DOHH2 (cell line): ENCODE measurements around the gene TTC3.

ENCODE experiments used
- H3F3A ChIP-seq: fragments of 200-600 bp; sonication (generic), shearing (Covaris generic); 2 replicates; pipeline ENCODE4 v1.6.0; 2016; ENCODE audit warnings: antibody characterized with exemption, mild to moderate bottlenecking; ENCODE audit not compliant: control insufficient read depth, insufficient read depth
- H3K27ac ChIP-seq: fragments of 200-600 bp; sonication (generic); 2 replicates; pipeline ENCODE4 v1.5.1; 2014; ENCODE audit warnings: low read depth, mild to moderate bottlenecking, low read length, moderate library complexity
- H3K27me3 ChIP-seq: fragments of 200-600 bp; sonication (generic); 2 replicates; pipeline ENCODE4 v1.6.1; 2014; ENCODE audit warnings: mild to moderate bottlenecking, low read length, mixed read lengths; ENCODE audit not compliant: control insufficient read depth
- H3K36me3 ChIP-seq: fragments of 200-600 bp; sonication (generic); 2 replicates; pipeline ENCODE4 v1.6.1; 2014; ENCODE audit warnings: mild to moderate bottlenecking, low read length, moderate library complexity, mixed read lengths; ENCODE audit not compliant: control insufficient read depth
- H3K4me1 ChIP-seq: fragments of 200-600 bp; sonication (generic); 2 replicates; pipeline ENCODE4 v1.6.1; 2014; ENCODE audit warnings: mild to moderate bottlenecking, low read length, mixed read lengths; ENCODE audit not compliant: control insufficient read depth
- H3K4me2 ChIP-seq: fragments of 200-600 bp; sonication (generic); 2 replicates; pipeline ENCODE4 v1.6.0; 2014; ENCODE audit warnings: mild to moderate bottlenecking, low read length, moderate library complexity
- H3K4me3 ChIP-seq: fragments of 200-600 bp; sonication (generic); 2 replicates; pipeline ENCODE4 v1.5.1; 2014; ENCODE audit warnings: mild to moderate bottlenecking, low read length, mixed read lengths
- H3K79me2 ChIP-seq: fragments of 200-600 bp; sonication (generic); 2 replicates; pipeline ENCODE4 v1.6.1; 2014; ENCODE audit warnings: mild to moderate bottlenecking, low read length, mixed read lengths; ENCODE audit not compliant: control insufficient read depth
- H3K9me2 ChIP-seq: fragments of 200-600 bp; sonication (generic); replicated peaks from 2 replicates; pipeline ENCODE4 v1.6.1; 2014; ENCODE audit warnings: mild to moderate bottlenecking, low read length, mixed read lengths; ENCODE audit not compliant: control insufficient read depth
- H3K9me3 ChIP-seq: fragments of 200-600 bp; sonication (generic); 2 replicates; pipeline ENCODE4 v1.6.1; 2014; ENCODE audit warnings: antibody characterized with exemption, low read length, mixed read lengths; ENCODE audit not compliant: control insufficient read depth, insufficient read depth
- H4K20me1 ChIP-seq: fragments of 200-600 bp; sonication (generic); 2 replicates; pipeline ENCODE4 v1.6.0; 2014; ENCODE audit warnings: low read depth, mild to moderate bottlenecking, antibody characterized with exemption, low read length, moderate library complexity; ENCODE audit not compliant: control insufficient read depth, insufficient read depth
- EZH2phosphoT487 ChIP-seq: fragments of 200-600 bp; sonication (generic); IDR thresholded peaks from 2 replicates; pipeline ENCODE4 v1.6.1; 2017; ENCODE audit warnings: borderline replicate concordance, mild to moderate bottlenecking, antibody characterized with exemption, low read length, moderate library complexity, mixed read lengths
- TF ChIP-seq, protein P1 (sequence below): fragments of 200-600 bp; sonication (generic); IDR thresholded peaks from one replicate; pipeline ENCODE4 v1.5.1; 2014; ENCODE audit warnings: antibody characterized with exemption, mild to moderate bottlenecking, low read depth, low read length; ENCODE audit not compliant: poor library complexity, severe bottlenecking

TTC3 gene

DNA sequence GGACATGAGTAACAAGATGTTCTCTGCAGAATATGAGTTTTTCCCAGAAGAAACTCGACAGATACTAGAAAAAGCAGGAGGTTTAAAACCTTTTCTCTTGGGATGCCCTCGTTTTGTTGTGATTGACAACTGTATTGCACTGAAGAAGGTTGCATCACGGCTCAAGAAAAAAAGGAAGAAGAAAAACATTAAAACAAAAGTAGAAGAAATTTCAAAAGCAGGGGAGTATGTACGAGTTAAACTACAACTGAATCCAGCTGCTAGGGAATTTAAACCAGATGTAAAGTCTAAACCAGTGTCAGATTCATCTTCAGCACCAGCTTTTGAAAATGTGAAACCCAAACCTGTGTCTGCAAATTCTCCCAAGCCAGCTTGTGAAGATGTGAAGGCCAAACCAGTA lies 92.5 kb downstream of the TTC3 start:
- TF ChIP-seq, protein P1, sequence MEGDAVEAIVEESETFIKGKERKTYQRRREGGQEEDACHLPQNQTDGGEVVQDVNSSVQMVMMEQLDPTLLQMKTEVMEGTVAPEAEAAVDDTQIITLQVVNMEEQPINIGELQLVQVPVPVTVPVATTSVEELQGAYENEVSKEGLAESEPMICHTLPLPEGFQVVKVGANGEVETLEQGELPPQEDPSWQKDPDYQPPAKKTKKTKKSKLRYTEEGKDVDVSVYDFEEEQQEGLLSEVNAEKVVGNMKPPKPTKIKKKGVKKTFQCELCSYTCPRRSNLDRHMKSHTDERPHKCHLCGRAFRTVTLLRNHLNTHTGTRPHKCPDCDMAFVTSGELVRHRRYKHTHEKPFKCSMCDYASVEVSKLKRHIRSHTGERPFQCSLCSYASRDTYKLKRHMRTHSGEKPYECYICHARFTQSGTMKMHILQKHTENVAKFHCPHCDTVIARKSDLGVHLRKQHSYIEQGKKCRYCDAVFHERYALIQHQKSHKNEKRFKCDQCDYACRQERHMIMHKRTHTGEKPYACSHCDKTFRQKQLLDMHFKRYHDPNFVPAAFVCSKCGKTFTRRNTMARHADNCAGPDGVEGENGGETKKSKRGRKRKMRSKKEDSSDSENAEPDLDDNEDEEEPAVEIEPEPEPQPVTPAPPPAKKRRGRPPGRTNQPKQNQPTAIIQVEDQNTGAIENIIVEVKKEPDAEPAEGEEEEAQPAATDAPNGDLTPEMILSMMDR = no peak
- no peak for TF ChIP-seq EZH2phosphoT487
- Histone ChIP-seq H3K79me2 (no peaks in the 10 kb centered on the region), H3K27me3 (no peaks in the 10 kb centered on the region), H3K4me3 (no peak overlapping the region), H3K36me3 (peaks cover 61% of the 10 kb centered on the region), H3K9me2 (no peaks in the 10 kb centered on the region), H3K9me3 (no peaks in the 10 kb centered on the region), H3K4me2 (no peak overlapping the region), H3F3A (no peaks in the 10 kb centered on the region), H3K27ac (no peak overlapping the region), H4K20me1 (no peaks in the 10 kb centered on the region), H3K4me1 (no peaks in the 10 kb centered on the region)

DNA sequence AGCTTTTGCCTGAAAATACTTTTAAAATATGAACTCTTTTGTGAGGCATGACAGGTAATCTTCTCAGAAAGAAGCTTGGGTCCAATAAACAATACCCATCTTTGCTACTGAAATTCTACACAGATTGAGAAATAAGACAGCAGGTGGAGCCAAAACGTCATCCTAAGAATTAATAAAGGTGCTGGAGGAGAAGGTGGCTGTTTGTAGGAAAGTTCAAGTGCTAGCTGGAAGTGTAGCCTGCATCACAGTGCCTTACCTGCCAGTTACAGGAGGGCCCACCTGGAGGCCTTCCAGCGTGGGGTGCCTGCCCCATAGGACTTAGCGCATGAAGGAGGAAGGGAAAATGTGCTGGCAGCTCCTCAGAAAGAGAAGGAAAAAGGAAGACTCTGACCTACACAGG lies 93.7 kb downstream of the TTC3 start:
- H3K36me3 ChIP-seq = peaks cover 60% of the 10 kb centered on the region
- H3K4me3 ChIP-seq = no peak overlapping the region
- H3K4me1 ChIP-seq = no peaks in the 10 kb centered on the region
- H3F3A ChIP-seq = no peaks in the 10 kb centered on the region
- H3K79me2 ChIP-seq = no peaks in the 10 kb centered on the region
- H3K9me3 ChIP-seq = no peaks in the 10 kb centered on the region
- H3K9me2 ChIP-seq = no peaks in the 10 kb centered on the region
- H4K20me1 ChIP-seq = no peaks in the 10 kb centered on the region
- no peak overlapping the region for H3K27ac ChIP-seq
- no peak overlapping the region for H3K4me2 ChIP-seq
- TF ChIP-seq, protein P1 = peak; percentile 36
- TF ChIP-seq EZH2phosphoT487 = no peak
- H3K27me3 ChIP-seq = no peaks in the 10 kb centered on the region

DNA sequence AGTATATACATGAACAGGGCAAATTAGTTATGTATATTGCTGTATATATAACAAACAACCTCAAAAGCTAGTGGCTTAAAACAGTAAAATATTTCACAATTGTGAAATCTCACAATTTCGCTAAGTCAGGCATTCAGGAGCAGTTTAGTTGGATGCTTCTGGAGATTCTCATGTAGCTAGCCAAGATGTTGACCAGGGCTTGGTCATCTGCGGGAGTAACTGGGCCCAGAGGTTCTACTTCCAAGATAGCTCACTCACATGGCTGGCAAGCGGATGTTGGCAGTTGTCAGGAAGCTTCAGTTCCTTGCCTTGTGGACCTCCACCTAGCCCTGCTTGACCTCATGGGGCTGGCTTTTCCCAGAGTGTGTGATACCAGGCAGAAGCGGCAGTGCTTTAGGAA lies 95.6 kb downstream of the TTC3 start:
- Histone ChIP-seq H3K4me3 (no peak overlapping the region), H3F3A (no peaks in the 10 kb centered on the region), H3K36me3 (peaks cover 60% of the 10 kb centered on the region), H3K9me3 (no peaks in the 10 kb centered on the region), H3K27me3 (no peaks in the 10 kb centered on the region), H4K20me1 (no peaks in the 10 kb centered on the region), H3K9me2 (no peaks in the 10 kb centered on the region), H3K4me2 (no peak overlapping the region), H3K27ac (no peak overlapping the region), H3K79me2 (no peaks in the 10 kb centered on the region), H3K4me1 (no peaks in the 10 kb centered on the region)
- no peak for TF ChIP-seq EZH2phosphoT487
- TF ChIP-seq, protein P1 = no peak

DNA sequence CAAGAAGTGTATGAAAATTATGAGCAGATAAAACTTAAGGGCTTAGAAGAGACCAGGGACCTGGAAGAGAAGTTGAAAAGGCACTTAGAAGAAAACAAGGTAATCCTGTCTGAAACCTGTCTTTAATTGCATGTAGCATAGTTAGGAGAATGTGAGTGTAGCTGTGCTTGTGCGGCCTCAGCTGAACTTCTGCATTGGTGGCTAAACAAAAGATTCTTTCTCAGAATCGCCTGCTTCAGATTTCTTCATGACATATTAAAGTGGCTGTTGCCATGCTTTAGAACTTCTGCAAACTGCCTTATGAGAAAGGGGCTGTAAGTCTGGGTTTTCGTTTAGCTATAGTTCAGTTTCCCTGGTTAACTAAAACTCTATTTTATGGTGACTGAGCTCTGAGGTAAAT lies 99.6 kb downstream of the TTC3 start:
- no peaks in the 10 kb centered on the region for H3K9me2 ChIP-seq
- H3K27ac ChIP-seq = no peak overlapping the region

More for the DNA sequence above, 99.6 kb downstream of the TTC3 start:
- Histone ChIP-seq H3K79me2 (no peaks in the 10 kb centered on the region), H3K27me3 (no peaks in the 10 kb centered on the region), H3K4me1 (no peaks in the 10 kb centered on the region), H3K36me3 (peaks cover 63% of the 10 kb centered on the region), H3K4me3 (no peak overlapping the region), H4K20me1 (no peaks in the 10 kb centered on the region), H3F3A (no peaks in the 10 kb centered on the region), H3K4me2 (no peak overlapping the region), H3K9me3 (no peaks in the 10 kb centered on the region)
- no peak for TF ChIP-seq EZH2phosphoT487
- TF ChIP-seq, protein P1 = no peak
